LoVo (cell line): ENCODE data around the gene BECN2.
"Not testable (repeated sequence)": the region's sequence is repeated elsewhere in the genome, so short reads cannot be mapped to it uniquely, and the experiment has no call there.

Source experiments
- DNase-seq: peaks from one replicate; pipeline ENCODE4 v3.0.0-alpha.2; 2016; ENCODE audit warnings: low spot score

The BECN2 gene

GRCh38 chr1:241979926-241980325 lies 22.4 kb downstream of the BECN2 start:
- no peak for DNase-seq

- DNase-seq = peak; percentile 43
These were observed 28.2 kb downstream of the BECN2 start for GRCh38 chr1:241985787-241986186.

GRCh38 chr1:241988389-241988930 lies 30.9 kb downstream of the BECN2 start:
- not testable (repeated sequence) for DNase-seq

GRCh38 chr1:241990040-241990439 lies 32.5 kb downstream of the BECN2 start:
- peak; percentile 32 for DNase-seq

GRCh38 chr1:241992734-241993133 lies 35.2 kb downstream of the BECN2 start:
- DNase-seq = no peak

GRCh38 chr1:241994171-241994570 lies 36.6 kb downstream of the BECN2 start:
- DNase-seq = peak; percentile 25

- no peak for DNase-seq
These were observed 39.9 kb downstream of the BECN2 start for GRCh38 chr1:241997401-241997998.

- DNase-seq = peak; percentile 69
These were observed 40.9 kb downstream of the BECN2 start for GRCh38 chr1:241998412-241998921.

GRCh38 chr1:241999026-241999425 lies 41.5 kb downstream of the BECN2 start, which contains the start of gene MAP1LC3C:
Gene MAP1LC3C, minus strand, starts transcription at chr1:241999098. Its CDS starts 90 bp downstream, at chr1:241999008.
- no peak for DNase-seq

- no peak for DNase-seq
These were observed 42.9 kb downstream of the BECN2 start for GRCh38 chr1:242000434-242000833.

- DNase-seq = no peak
These were observed 44.5 kb downstream of the BECN2 start for GRCh38 chr1:242002072-242002471.

GRCh38 chr1:242002510-242002909 lies 44.9 kb downstream of the BECN2 start:
- no peak for DNase-seq

GRCh38 chr1:242004751-242005495 lies 47.4 kb downstream of the BECN2 start:
- DNase-seq = no peak

- no peak for DNase-seq
These were observed 48.4 kb downstream of the BECN2 start for GRCh38 chr1:242005866-242006535.

- DNase-seq = no peak
These were observed 49.4 kb downstream of the BECN2 start for GRCh38 chr1:242006976-242007375.
